SK-N-SH (cell line): ENCODE measurements around the gene ARID4A. TPM values are rescaled to one million over a fixed set of nuclear protein-coding genes. Genes with fewer than 3 reads are reported as not detected.
A peak's percentile ranks its signal among the peaks of the same experiment; 100 is the strongest.

Experiments
- CTCF ChIA-PET: fragments of 300-600, 350-600 bp; formaldehyde crosslinking; extraction: SDS; loops from one replicate; lab custom pipeline; 2021; lab: Yijun Ruan, JAX
- POLR2A ChIA-PET: fragments of 350-600 bp; sonication (Branson Sonifier 250); formaldehyde crosslinking; extraction: SDS; loops from one replicate; lab custom pipeline; 2020; ENCODE audit warnings: antibody characterized with exemption, inconsistent platforms; lab: Yijun Ruan, JAX
- DNase-seq: peaks from one replicate; pipeline ENCODE4 v3.0.0; 2012
- H2AFZ ChIP-seq: fragments of 200-600 bp; sonication (generic); 2 replicates; pipeline ENCODE4 v1.8.1; 2016; ENCODE audit warnings: antibody characterized with exemption, mild to moderate bottlenecking, low read depth
- H3F3A ChIP-seq: fragments of 200-600 bp; sonication (generic); replicated peaks from 2 replicates; pipeline ENCODE3; 2016; ENCODE audit warnings: antibody characterized with exemption, mild to moderate bottlenecking; ENCODE audit not compliant: insufficient read depth
- H3K27ac ChIP-seq, 2 experiments: fragments of 200-500 bp in 1 of 2; fragments of 200-600 bp in 1 of 2; sonication (Bioruptor generic) in 1 of 2; sonication (generic), shearing (Covaris generic) in 1 of 2; 2 replicates each; pipeline versions ENCODE4 v1.5.1 to v1.6.1; 2014 to 2016; ENCODE audit warnings: low read depth in 2 of 2, inconsistent platforms in 1 of 2, low read length in 1 of 2, mild to moderate bottlenecking in 1 of 2, mixed read lengths in 1 of 2
- H3K27me3 ChIP-seq: fragments of 200-600 bp; sonication (generic), shearing (Covaris generic); 2 replicates; pipeline ENCODE4 v1.6.1; 2016; ENCODE audit warnings: mixed run types; ENCODE audit not compliant: insufficient read depth
- H3K36me3 ChIP-seq, 2 experiments: fragments of 200-500 bp in 1 of 2; fragments of 200-600 bp in 1 of 2; sonication (Bioruptor generic) in 1 of 2; sonication (generic) in 1 of 2; replicated peaks in 1 of 2; 2 replicates each; pipeline versions ENCODE3 to v1.5.1; 2014 to 2016; ENCODE audit warnings: low read length in 1 of 2, mild to moderate bottlenecking in 1 of 2; ENCODE audit not compliant: insufficient read depth in 2 of 2, control insufficient read depth in 1 of 2
- H3K4me1 ChIP-seq, 2 experiments: fragments of 200-500 bp in 1 of 2; fragments of 200-600 bp in 1 of 2; sonication (Bioruptor generic) in 1 of 2; sonication (generic), shearing (Covaris generic) in 1 of 2; 2 replicates each; pipeline versions ENCODE4 v1.5.1 to v1.6.1; 2014 to 2016; ENCODE audit warnings: low read depth in 1 of 2, low read length in 1 of 2, mixed run types in 1 of 2; ENCODE audit not compliant: insufficient read depth in 2 of 2, control insufficient read depth in 1 of 2
- H3K4me2 ChIP-seq: fragments of 200-600 bp; sonication (generic), shearing (Covaris generic); 2 replicates; pipeline ENCODE4 v1.6.1; 2017; ENCODE audit warnings: mixed run types
- H3K4me3 ChIP-seq, 2 experiments: fragments of 200-500 bp in 1 of 2; fragments of 200-600 bp in 1 of 2; sonication (Bioruptor generic) in 1 of 2; sonication (generic), shearing (Covaris generic) in 1 of 2; 2 replicates each; pipeline versions ENCODE4 v1.5.1 to v1.8.1; 2014 to 2016; ENCODE audit warnings: low read depth in 2 of 2, inconsistent platforms in 1 of 2, low read length in 1 of 2, mild to moderate bottlenecking in 1 of 2, mixed read lengths in 1 of 2, moderate library complexity in 1 of 2
- H3K79me2 ChIP-seq: fragments of 200-600 bp; sonication (generic); 2 replicates; pipeline ENCODE4 v1.8.1; 2017; ENCODE audit warnings: mild to moderate bottlenecking; ENCODE audit not compliant: insufficient read depth
- H3K9ac ChIP-seq: fragments of 200-600 bp; sonication (generic); 2 replicates; pipeline ENCODE4 v1.6.1; 2017; ENCODE audit warnings: mixed run types
- H3K9me2 ChIP-seq: fragments of 200-600 bp; sonication (generic); 2 replicates; pipeline ENCODE4 v1.6.1; 2017; ENCODE audit warnings: mixed run types
- H3K9me3 ChIP-seq: fragments of 200-600 bp; sonication (generic); 2 replicates; pipeline ENCODE4 v1.6.1; 2017; ENCODE audit warnings: mixed run types, mild to moderate bottlenecking, moderate library complexity
- H4K20me1 ChIP-seq: fragments of 200-600 bp; sonication (generic); 2 replicates; pipeline ENCODE4 v1.6.1; 2017; ENCODE audit warnings: mild to moderate bottlenecking, mixed run types; ENCODE audit not compliant: insufficient read depth
- CHD2 ChIP-seq: fragments of 150-350 bp; IDR thresholded peaks from 2 replicates; pipeline ENCODE4 v1.6.1; 2018; ENCODE audit warnings: low read length; ENCODE audit not compliant: partially characterized antibody
- EP300 ChIP-seq, 2 experiments: IDR thresholded peaks; 2 replicates each; pipeline versions ENCODE4 v1.4.0 to v1.6.1; 2012; ENCODE audit warnings: borderline replicate concordance in 1 of 2, low read depth in 1 of 2, low read length in 1 of 2
- FOSL2 ChIP-seq: IDR thresholded peaks from 2 replicates; pipeline ENCODE4 v1.4.0; 2012; ENCODE audit warnings: low read depth, mild to moderate bottlenecking, moderate library complexity, borderline replicate concordance
- FOXJ3 ChIP-seq: sonication (generic); formaldehyde crosslinking; IDR thresholded peaks from 2 replicates; pipeline ENCODE4 v1.5.1; 2020; ENCODE audit warnings: mild to moderate bottlenecking, missing genetic modification reagents
- GABPA ChIP-seq: IDR thresholded peaks from 2 replicates; pipeline ENCODE4 v1.4.0; 2012; ENCODE audit warnings: low read depth, mild to moderate bottlenecking
- GATA2 ChIP-seq: sonication (generic); formaldehyde crosslinking; IDR thresholded peaks from 2 replicates; pipeline ENCODE4 v1.5.0; 2020; ENCODE audit warnings: mild to moderate bottlenecking, missing genetic modification reagents
- JUND ChIP-seq: IDR thresholded peaks from 2 replicates; pipeline ENCODE4 v1.4.0; 2012
- MEF2A ChIP-seq: IDR thresholded peaks from 2 replicates; pipeline ENCODE4 v1.4.0; 2012; ENCODE audit warnings: low read depth, borderline replicate concordance
- NFIC ChIP-seq: IDR thresholded peaks from 2 replicates; pipeline ENCODE4 v1.4.0; 2012; ENCODE audit warnings: borderline replicate concordance
- NRF1 ChIP-seq: IDR thresholded peaks from 2 replicates; pipeline ENCODE4 v1.6.1; 2012; ENCODE audit warnings: low read depth, mild to moderate bottlenecking, low read length
- POLR2AphosphoS5 ChIP-seq: IDR thresholded peaks from 2 replicates; pipeline ENCODE4 v1.6.1; 2012; ENCODE audit warnings: low read depth, low read length
- RAD21 ChIP-seq: IDR thresholded peaks from 2 replicates; pipeline ENCODE4 v1.6.1; 2012; ENCODE audit warnings: mild to moderate bottlenecking, low read length
- SIN3A ChIP-seq: IDR thresholded peaks from 2 replicates; pipeline ENCODE4 v1.6.1; 2012; ENCODE audit warnings: low read depth, mild to moderate bottlenecking, low read length, moderate library complexity, borderline replicate concordance
- TAF1 ChIP-seq: IDR thresholded peaks from 2 replicates; pipeline ENCODE4 v1.6.1; 2012; ENCODE audit warnings: low read depth, mild to moderate bottlenecking, low read length, moderate library complexity, borderline replicate concordance
- TEAD4 ChIP-seq: IDR thresholded peaks from 2 replicates; pipeline ENCODE4 v1.4.0; 2012; ENCODE audit warnings: mild to moderate bottlenecking, borderline replicate concordance; ENCODE audit not compliant: insufficient read depth
- YY1 ChIP-seq: IDR thresholded peaks from 2 replicates; pipeline ENCODE4 v1.4.0; 2012; ENCODE audit warnings: low read depth, mild to moderate bottlenecking
- WGBS: methylation state at CpG from one replicate; pipeline ENCODE4 v1.1.6; 2017; ENCODE audit warnings: low lambda C conversion rate; 5-methylcytosine and 5-hydroxymethylcytosine counted together
- polyA plus RNA-seq, 3 experiments: library from polyadenylated mRNA; depleted of rRNA; stranded (reverse); fragments of >200 nt; gene quantifications; 2 replicates each; pipeline ENCODE4 v1.2.3, GENCODE V29; 2012
- TF ChIP-seq, protein P1 (sequence below): fragments of 150-350 bp; IDR thresholded peaks from 2 replicates; pipeline ENCODE4 v1.6.1; 2016; ENCODE audit warnings: mild to moderate bottlenecking, low read depth, low read length
- TF ChIP-seq, protein P2 (sequence below): IDR thresholded peaks from 2 replicates; pipeline ENCODE4 v1.4.0; 2012; ENCODE audit warnings: low read depth, borderline replicate concordance

ARID4A gene
- polyA plus RNA-seq, 1 of the 3 experiments (the other 2 are of a cell fraction), result 4.6 TPM

DNA sequence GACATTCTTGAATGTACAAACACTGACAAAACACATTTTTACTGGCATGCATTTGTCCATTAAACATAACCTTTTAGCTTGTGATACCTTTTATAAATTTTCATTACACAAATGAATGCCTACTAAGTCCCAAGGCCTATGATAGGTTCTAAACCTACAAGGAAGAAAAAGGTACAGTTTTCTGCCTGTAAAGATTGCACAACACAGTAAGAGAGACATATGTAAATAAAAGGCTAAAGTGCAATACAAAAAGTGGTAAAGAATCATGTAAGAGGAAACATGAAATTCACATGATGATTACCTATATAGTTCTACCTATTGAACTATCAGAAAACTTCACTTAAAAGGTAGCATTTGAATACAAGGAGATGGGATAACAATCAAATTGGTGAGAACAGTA is 14.6 kb upstream of the ARID4A start:
- DNase-seq, result no peak
- no peak overlapping the region for H3K4me3 ChIP-seq
- no peaks in the 10 kb centered on the region for H3K9me2 ChIP-seq
- H3K79me2 ChIP-seq, result peaks cover 92% of the 10 kb centered on the region
- H3K4me2 ChIP-seq, result no peak overlapping the region
- CTCF ChIA-PET, result interaction anchor here (1.2 to 1.6 kb wide), 2 partner anchors 20 to 38 kb away, joined by 3 read pairs; no protein-coding TSS in a partner anchor
- H3K36me3 ChIP-seq, result peaks cover 59 to 79% of the 10 kb centered on the region in 2 experiments
- peak overlapping the region; percentile 1 to 11; a peak in 1 of 4 replicates for H3K27ac ChIP-seq
- no peak overlapping the region for H3K9ac ChIP-seq
- H3K9me3 ChIP-seq, result no peaks in the 10 kb centered on the region
- POLR2A ChIA-PET, result no interaction called here
- H3K4me1 ChIP-seq, result peaks cover 11 to 16% of the 10 kb centered on the region in 2 experiments; a peak in 3 of 4 replicates
- TF ChIP-seq RAD21 (no peak), CHD2 (no peak), TEAD4 (no peak), GABPA (no peak), MEF2A (no peak), TAF1 (no peak), EP300 (IDR thresholded peaks at IDR 0.05; ENCODE audit: borderline replicate concordance in 1 of 2, low read depth in 1 of 2, low read length in 1 of 2) (no peak), YY1 (no peak)
- H3K27me3 ChIP-seq, result no peaks in the 10 kb centered on the region
- H3F3A ChIP-seq, result peaks cover 30% of the 10 kb centered on the region
- peaks cover 21% of the 10 kb centered on the region for H4K20me1 ChIP-seq
- no peak overlapping the region for H2AFZ ChIP-seq

DNA sequence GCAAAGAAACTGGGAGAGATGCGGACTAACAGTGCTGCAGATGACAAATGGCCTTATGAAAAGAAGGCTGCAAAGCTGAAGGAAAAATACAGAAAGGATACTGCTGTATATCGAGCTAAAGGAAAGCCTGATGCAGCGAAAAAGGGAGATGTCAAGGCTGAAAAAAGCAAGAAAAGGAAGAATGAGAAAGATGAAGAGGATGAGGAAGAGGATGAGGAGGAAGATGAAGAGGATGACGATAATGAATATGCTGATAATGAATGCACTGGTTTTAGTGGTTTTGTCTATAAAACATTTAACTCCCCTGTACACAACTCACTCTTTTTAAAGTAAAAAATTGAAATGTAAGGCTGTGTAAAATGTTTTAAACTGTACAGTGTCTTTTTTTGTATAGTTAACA is 13.2 kb upstream of the ARID4A start:
- DNase-seq, result no peak
- no peak overlapping the region for H2AFZ ChIP-seq
- peaks cover 61 to 82% of the 10 kb centered on the region in 2 experiments for H3K36me3 ChIP-seq
- POLR2A ChIA-PET, result no interaction called here
- peaks cover 30% of the 10 kb centered on the region for H3F3A ChIP-seq
- H3K9me3 ChIP-seq, result no peaks in the 10 kb centered on the region
- WGBS, result 95% methylated on average over 4 of the region's 4 CpGs
- TF ChIP-seq SIN3A, result no peak
- TF ChIP-seq TEAD4, result no peak
- TF ChIP-seq GATA2, result no peak
- no peak for TF ChIP-seq FOSL2
- TF ChIP-seq JUND, result no peak
- TF ChIP-seq RAD21, result no peak
- TF ChIP-seq POLR2AphosphoS5, result no peak
- TF ChIP-seq FOXJ3 (CRISPR knock-in tag), result no peak
- no peak for TF ChIP-seq NRF1
- no peak for TF ChIP-seq NFIC
- no peak for TF ChIP-seq CHD2
- TF ChIP-seq, protein P1, sequence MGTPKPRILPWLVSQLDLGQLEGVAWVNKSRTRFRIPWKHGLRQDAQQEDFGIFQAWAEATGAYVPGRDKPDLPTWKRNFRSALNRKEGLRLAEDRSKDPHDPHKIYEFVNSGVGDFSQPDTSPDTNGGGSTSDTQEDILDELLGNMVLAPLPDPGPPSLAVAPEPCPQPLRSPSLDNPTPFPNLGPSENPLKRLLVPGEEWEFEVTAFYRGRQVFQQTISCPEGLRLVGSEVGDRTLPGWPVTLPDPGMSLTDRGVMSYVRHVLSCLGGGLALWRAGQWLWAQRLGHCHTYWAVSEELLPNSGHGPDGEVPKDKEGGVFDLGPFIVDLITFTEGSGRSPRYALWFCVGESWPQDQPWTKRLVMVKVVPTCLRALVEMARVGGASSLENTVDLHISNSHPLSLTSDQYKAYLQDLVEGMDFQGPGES, result no peak
- TF ChIP-seq, protein P2, sequence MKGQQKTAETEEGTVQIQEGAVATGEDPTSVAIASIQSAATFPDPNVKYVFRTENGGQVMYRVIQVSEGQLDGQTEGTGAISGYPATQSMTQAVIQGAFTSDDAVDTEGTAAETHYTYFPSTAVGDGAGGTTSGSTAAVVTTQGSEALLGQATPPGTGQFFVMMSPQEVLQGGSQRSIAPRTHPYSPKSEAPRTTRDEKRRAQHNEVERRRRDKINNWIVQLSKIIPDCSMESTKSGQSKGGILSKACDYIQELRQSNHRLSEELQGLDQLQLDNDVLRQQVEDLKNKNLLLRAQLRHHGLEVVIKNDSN, result no peak
- no peak for TF ChIP-seq EP300 (IDR thresholded peaks at IDR 0.05; ENCODE audit: borderline replicate concordance in 1 of 2, low read depth in 1 of 2, low read length in 1 of 2)
- no peak for TF ChIP-seq YY1
- no peak overlapping the region for H3K4me3 ChIP-seq
- no peak overlapping the region for H3K4me2 ChIP-seq
- CTCF ChIA-PET, result interaction anchor here (1.1 kb wide), 1 partner anchor 78 kb away, joined by 4 read pairs; no protein-coding TSS in a partner anchor
- H3K27ac ChIP-seq, result no peak overlapping the region
- no peaks in the 10 kb centered on the region for H3K27me3 ChIP-seq
- peaks cover 92% of the 10 kb centered on the region for H3K79me2 ChIP-seq
- H3K4me1 ChIP-seq, result peaks cover 16% of the 10 kb centered on the region in 2 experiments; a peak in 3 of 4 replicates
- H4K20me1 ChIP-seq, result peaks cover 24% of the 10 kb centered on the region
- no peaks in the 10 kb centered on the region for H3K9me2 ChIP-seq
- no peak overlapping the region for H3K9ac ChIP-seq
